ENCODE data around the gene PARD3B.

PARD3B gene

DNA sequence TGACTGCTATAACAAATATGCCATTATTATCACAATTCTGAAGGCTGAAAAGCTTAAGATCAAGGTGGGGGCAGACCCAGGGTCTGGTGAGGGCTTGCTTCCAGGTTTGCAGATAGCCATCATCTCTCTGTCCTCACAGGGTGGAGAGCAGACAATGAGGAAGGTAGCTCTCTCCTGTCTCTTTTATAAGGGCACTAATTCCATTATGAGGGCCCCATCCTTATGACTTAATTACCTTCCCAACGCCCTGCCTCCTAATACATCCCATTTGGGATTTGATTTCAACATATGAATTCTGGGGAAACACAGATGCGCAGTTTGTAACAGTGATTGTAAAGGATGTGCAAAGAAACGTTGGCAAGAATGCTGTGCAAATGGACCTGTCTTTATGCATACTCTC is 44.8 kb downstream of the PARD3B start:
- no peak for DNase-seq (ENCODE audit: low spot score)

DNA sequence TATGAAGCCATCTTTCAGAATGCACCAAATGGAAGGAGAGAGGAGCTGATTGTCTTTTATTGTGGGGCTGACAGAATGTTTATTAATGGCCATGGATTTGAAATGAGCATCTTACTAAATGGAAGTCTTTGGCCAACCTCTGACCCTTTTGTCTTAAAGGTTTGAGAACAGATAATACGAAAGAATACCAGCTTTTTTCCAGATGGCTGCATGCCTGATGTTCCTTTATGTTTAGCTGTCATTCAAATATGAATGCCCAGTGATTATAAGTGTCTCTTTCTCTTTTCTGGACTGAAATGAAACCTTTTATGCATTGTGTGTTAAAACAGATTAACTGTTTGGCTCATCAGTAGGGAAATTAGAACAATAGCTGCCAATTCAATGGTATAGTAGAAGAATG is 46.0 kb downstream of the PARD3B start:
- DNase-seq (ENCODE audit: low spot score), result no peak

DNA sequence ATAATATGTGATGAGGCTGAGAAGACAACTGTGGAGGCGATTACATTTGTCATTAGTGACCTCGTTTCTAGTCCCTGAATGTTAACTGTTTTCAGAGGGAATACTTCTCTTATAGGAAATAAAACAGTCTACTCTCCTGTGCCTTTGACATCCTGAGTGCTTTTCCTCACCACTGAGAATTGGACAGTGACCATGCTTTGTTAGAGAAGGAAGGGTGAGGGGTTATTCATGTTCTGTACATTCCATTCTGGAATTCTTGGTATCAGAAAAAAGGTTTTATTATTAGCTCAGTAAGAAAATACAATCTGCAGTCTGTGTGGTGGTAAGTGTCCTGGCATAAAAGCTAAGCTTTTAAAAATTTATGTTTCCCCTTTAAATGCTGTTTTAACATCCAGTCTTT is 58.8 kb downstream of the PARD3B start:
- DNase-seq (ENCODE audit: low spot score), result no peak

DNA sequence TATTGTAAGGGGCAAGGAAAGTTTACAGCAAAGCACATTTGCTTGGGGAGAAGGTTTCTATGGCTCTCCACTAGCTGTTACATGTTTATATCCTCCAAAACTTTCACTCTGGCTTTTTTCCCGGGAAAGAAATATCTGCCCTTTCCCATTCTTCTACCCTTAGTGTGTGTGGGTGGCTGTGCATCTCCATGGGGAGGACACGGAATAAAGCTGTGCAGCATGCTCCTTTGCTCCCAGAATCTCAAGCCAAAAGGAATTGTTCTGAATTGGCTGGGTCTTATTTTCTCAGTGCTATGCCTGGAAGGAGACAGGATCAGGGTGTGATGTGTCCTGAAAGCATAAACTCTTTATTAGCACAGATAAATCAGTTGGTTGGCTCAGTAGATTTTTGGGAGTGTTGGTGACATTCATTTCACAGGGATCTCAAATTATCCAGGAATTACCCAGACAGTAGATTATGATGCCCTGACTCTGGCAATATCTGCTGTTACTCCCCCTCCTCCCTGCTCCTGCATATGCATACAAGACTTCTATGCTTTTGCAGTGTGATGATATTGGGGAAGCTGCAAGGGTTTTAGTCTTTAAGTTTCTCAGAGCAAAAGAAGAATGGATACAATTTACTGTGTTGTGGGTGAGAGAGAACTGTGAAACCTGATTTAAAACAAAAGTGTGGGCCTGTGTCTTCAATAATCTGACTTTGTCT is 63.1 kb downstream of the PARD3B start:
- peak; percentile 53 for DNase-seq (ENCODE audit: low spot score)

DNA sequence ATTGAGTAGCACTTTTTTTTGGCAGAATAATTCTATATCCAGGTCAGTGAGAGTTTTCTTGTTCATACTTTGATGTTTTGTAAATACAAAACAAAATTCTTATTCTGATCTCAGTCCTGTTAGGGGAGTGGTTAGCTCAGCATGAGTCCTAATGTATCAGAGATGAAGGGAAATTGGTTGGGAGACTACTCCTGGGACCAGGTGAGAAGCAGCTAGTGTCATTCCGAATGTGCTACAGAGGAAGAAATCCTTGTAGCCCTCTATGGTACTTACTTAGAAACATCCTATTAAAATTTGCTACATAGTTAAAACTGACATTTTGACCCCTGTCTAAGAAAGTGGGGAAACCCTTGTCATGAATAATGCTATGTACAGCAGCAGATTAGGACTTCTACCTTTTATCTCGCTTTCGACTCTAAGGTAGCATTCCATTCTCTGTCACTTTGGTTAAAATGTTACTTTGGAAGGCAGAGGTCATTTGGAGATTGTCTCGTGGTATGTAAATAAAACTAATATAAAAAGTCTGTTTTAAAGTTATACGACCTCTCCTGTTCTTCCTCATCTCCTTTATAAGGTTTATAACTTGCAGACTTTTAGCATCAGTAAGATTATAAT is 65.8 kb downstream of the PARD3B start:
- no peak for DNase-seq (ENCODE audit: low spot score)

DNA sequence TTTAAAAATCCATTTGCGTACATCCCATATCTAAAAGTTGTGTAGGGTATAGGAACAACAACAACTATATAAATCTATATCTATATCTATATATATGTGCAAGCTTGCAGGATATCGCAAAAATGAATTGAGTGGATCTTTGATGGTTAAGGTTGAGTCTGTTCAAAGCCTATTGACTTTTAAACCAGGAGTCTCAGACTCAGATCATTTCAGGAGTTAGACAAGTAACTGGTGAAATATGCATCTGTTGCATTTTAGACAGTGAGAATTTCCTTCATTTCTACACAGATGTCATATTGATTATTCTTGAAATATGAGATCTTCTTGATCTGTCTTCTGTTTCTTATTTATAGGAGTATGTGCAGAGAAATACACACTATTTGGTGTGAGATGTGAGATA is 66.5 kb downstream of the PARD3B start:
- no peak for DNase-seq (ENCODE audit: low spot score)

DNA sequence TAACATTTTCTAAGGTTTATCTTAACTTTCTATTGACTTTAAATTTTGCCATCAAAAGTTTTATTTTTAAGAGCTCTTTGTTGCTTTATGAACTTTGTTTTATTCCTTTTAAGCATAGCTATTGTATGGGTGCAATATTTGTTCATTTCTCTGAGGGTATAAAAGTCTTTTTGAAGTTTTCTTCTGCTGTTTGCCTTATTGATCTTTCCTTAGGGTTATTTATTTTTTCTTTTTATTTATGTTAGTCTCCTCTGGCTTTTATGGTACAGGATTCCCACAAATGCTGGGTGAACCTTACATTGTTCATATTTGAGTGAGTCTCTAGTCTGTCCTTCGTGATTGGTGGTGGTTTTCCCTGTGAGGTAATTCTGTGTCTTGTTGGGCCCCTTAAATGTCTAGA is 68.4 kb downstream of the PARD3B start:
- no peak for DNase-seq (ENCODE audit: low spot score)

DNA sequence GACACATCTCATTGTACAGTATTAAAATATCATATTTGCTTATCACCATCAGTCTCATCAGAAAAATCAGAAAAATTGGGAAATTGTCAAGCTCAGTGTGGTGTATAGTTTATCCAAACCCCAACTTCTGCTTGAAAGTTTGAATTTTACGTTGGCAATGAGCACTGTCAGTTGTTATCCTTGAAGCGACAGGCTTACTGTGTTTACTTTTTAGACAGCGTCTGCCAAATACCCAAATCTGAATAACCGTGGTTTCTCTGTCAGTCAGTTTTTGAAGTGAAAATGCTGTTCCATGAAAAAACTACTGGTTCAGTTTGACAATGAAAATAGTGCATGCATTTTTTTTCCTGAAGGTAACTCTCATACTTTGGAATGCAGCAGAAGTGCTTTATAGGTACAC is 70.2 kb downstream of the PARD3B start:
- no peak for DNase-seq (ENCODE audit: low spot score)

DNA sequence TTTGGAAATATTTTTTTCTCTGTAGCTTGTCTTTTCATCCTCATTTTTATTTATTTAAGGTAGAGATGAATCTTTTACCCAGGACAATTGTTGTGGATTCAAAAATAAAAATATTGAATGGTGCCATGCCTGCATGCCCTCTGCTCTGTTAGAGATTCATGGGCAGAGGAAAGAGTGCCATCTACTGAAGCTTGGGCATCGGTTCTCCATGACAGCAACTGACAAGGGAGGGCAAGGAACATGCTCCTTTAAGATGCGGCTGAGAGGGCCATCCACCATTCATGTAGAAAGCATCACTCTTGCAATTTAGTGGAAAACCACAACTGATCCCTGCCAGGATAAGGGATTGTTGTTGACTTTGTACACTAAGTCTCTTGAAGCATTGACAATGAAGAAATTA is 79.9 kb downstream of the PARD3B start:
- DNase-seq (ENCODE audit: low spot score), result peak; percentile 80

DNA sequence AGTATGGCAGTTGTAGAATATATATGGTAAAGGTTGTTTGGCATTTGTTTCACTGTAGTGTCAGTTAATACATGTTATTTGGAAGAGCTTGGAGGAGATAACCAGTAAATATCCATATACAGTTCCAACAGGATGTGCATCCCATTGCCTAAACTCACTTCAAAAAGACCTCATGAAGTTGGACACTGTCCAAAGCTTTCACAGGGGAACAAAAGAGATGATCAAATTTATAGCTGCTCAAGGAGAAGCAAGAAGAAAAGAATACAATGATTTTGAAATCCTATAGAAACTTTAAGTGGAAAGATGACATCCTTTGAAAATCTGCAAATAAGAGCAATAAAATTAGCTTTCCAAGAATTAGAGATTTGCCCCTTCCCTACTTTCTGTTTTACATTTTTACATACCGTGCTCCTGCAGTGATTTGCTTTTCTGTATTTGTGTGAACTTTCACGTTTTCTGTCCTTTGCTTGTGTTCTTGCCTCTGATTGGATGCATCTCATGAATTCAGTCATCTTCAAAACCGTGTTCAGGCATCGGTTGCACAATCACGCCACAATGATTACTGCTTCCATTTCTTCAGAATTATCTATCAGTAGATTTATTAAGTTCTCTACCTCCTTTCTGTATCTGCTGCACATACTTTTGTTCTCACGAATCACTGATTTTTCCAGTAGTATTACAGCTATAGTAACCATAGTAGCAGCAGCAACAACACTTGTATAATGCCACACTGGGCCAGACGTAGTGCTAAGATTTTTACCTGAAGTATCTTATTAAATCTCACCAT is 83.8 kb downstream of the PARD3B start:
- DNase-seq (ENCODE audit: low spot score), result no peak

DNA sequence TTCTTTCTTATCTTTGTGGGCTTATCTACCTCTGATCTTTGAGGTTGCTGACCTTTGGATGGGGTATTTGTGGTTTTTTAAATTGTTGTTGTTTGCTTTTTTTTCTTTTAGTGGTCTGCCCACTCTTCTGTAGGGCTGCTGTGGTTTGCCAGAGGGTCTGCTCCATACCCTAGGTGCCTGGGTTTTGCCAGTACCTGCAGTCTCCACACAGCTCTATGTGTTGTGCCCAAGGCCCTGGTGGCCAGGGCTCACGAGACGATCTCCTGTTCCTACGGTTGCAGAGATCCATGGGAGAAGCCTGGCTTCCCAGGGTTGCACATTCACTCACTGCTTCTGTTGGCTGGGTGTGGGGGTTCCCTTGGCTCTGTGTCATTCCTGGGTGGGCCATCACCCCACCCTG is 87.1 kb downstream of the PARD3B start:
- no peak for DNase-seq (ENCODE audit: low spot score)

DNA sequence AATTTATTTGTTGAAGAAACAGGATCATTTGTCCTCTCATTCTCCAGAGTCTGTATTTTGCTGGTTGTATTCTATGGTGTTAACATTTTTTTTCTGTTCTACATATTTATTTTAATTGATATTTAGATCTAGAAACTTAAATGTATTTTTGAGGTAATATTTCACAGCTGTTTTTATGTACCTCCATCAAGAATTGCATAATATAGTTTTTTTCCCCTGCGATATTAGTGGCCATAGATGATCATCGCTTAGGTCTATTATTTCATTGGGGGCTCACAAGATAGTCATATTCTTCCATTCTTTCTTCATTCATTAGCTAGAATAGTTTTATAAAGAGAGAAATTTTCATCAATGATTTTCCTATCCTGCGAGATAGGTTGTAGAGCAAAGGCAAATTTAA is 89.3 kb downstream of the PARD3B start:
- no peak for DNase-seq (ENCODE audit: low spot score)

DNA sequence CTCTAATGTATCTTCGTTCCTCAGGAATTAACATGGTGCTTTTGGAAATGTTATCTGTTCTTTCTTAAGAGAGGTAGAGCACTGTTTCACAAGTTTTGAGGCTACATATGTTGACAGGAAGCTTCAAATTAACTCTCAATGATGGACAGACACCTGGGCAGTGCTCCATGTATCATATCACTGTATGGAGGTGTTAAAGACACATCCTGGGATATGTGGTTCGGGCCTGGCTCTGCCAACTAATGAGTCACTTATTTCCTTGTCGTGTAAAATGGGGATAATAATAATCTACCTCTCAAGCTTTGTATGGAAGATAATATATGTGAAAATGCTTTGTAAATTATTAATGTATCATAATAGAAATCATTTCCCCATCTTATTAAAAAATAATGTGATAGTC is 90.2 kb downstream of the PARD3B start:
- no peak for DNase-seq (ENCODE audit: low spot score)

DNA sequence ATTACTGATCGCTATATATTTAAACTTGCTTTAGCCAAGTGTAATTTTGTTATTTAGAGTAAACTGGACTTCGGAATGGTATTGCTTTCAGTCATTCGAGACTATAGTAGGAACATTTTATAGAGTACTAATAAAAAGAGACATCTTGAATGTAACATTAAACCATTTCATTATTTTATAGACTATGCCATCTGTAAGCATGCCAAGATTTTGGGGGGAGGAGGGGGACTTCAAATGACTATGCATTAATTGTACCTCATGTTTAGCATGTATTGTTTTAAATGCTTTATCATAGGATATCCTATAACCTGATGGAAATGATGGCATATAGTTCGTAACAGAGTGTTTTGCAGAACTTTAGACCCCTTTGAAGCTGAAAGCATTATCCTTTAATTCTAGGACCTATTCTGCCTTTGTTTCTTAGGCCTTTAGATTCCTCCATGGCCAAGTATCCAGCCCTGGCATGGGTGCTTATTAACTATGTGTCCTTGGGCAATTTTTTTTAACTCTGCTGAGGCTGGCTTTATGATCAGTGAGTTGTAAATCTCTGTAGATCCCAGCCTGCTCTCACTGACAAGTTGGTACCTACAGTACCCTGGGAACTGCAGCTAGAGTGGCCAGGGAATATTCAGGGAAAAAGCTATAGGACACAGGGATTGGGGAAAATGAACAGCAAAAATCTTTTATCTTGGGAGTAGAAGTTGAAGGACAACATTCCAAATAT is 93.4 kb downstream of the PARD3B start:
- no peak for DNase-seq (ENCODE audit: low spot score)

DNA sequence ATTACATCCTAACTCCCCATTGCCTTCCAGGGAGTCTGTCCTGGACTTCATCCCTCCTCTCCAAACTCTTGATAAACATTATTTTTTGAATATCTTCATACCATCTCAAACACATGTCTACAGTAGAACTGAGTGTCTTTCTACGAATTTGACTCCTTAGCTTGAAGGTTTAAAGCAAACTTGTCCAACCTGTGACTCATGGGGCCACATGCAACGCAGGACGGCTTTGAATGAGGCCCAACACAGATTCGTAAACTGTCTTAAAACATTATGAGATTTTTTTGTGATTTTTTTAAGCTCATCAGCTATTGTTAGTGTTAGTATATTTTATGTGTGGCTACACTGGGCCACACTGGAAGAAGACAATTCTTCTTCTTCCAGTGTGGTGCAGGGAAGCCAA is 98.1 kb downstream of the PARD3B start:
- no peak for DNase-seq (ENCODE audit: low spot score)

DNA sequence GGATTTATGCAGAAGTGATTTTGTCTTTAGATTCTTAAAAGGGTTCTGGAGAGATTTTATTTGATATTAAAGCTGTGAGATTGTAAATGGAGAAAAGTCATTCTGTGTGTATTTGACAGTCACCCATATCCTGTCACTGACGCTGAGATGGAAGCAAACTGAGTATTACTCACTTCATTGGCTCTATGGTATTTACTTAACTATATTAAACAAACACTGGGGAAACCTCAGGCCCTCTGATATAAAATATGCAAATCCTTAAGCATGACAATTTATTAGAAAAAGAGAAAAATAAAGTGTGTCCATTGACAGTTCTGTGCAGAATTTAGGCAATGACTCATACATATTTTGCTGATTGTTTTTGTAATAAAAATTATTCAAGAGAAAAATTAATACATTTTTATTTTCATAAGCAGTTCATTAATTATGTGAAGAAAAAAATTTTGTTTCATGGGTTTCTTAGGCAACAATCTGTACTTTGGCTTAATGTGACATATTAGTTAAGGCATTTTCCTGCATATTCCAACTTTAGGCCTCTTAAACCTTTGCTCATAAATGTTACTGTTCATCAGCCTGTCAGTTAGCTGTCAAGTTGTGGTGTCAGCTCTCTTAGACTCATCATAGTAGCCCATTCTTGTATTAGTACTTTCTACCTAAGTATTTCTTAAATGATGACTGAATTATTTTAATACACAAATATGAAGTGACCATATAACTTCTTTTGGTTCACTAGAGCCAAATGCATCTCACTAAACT is 99.9 kb downstream of the PARD3B start:
- no peak for DNase-seq (ENCODE audit: low spot score)

DNA sequence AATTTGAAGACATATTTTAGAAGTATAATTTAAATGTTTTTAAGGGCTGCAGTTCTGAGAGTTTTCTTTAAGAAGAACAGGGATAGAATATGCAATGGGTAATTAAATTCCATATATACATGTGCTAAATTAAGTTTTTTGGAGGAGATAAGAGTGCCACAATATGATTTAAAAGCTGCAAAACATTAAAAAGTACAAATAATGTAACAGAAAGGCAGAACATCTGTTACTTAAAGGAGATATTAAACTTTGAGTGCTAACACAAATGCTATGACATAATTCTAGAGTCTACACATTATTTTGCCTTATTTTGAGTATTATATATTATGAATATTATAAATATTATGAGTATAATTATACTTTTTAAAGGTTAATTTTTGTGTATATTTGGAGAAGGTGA is 102.4 kb downstream of the PARD3B start:
- DNase-seq (ENCODE audit: low spot score), result no peak

DNA sequence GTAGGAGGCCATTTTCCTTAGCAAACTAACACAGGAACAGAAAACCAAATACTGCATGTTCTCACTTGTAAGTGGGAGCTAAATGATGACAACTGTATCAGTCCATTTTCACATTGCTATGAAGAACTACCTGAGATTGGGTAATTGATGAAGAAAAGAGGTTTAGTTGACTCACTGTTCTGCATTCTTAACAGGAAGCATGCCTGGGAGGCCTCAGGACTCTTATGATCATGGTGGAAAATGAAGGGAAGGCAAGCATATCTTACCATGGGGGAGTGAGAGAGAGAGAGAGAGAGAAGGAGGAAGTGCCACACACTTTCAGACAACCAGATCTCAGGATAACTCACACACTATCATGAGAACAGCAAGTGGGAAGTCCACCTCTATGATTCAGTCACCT is 105.3 kb downstream of the PARD3B start:
- DNase-seq (ENCODE audit: low spot score), result no peak

DNA sequence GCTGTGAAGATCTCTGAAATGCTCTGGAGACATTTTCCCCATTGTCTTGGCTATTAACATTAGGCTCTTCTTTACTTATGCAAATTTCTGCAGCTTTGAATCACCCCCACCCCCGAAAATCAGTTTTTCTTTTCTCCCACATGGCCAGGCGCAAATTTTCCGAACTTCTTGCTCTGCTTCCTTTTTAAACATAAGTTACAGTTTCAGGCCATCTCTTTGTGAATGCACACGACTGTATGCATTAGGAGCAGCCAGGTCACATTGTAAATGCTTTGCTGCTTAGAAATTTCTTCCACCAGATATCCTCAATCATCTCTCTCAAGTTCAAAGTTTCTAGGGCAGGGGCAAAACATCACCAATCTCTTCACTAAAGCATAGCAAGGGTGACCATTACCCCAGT is 106.8 kb downstream of the PARD3B start:
- DNase-seq (ENCODE audit: low spot score), result no peak

DNA sequence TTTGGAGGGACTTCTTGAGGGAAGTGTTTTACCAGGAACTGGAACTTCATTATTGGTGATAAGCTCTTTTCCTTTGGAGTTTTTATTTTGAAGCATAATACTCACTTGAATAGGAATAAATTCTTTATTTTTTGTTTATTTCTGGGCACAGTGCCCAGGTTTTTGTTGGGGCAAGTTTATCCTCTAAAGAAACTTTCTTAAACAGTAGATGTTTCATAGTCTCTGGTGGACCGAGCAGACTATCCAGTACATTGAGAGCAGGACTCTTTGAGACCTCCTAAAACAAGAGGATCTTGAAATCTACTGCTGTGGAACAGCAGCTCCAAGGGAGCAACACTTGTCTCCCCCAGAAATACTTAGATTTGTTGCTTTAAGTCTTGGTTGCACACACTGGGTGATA is 109.4 kb downstream of the PARD3B start:
- no peak for DNase-seq (ENCODE audit: low spot score)

DNA sequence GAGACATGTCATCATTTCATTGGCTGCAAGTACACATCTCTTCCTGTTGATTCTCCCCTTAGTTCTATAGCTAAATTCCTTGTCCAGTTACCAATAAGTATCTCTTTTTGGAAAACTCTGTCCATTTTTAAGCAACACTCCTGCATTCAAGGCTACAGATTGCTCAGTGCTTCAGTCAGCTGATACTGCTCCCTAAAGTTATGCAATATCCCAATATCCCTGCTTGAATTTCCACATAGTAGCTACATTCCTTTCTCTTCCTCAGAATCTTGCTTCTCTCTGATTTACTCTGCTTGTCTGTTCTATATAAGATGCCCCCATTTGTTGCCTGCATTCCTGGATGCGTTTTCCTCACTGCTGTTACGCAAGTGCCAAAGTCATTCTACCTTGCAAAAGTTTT is 109.8 kb downstream of the PARD3B start:
- DNase-seq (ENCODE audit: low spot score), result no peak

DNA sequence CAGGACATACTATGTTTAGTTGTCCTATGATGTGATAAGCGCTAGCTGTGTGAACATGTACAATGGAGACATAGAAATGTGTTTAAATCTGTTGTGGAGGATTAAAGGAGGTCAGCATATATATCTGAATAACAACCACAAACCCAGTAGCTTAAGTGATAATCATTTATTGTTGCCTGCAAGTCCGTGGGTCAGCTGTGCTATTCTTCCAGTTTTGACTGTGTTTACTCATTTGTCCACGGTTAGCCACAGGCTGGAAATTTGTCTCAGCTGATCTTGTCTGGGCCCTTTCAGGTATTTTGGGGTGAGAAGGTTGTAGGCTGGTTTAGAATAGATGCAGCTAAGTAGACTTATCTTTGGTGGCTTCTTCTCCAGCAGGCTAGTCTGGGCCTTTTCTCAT is 110.4 kb downstream of the PARD3B start:
- DNase-seq (ENCODE audit: low spot score), result no peak

All from Ammon's horn (tissue), 1 donor.